ENCODE results near the gene POLA1. TPM values are rescaled to one million over a fixed set of nuclear protein-coding genes. Genes with fewer than 3 reads are reported as not detected.
A peak's percentile ranks its signal among the peaks of the same experiment; 100 is the strongest.

Gene POLA1
- total RNA-seq, 1 experiment from 2014 or later: 19.9 TPM

- no peak for DNase-seq (ENCODE audit: low read depth)
Observed at GRCh38 chrX:24969812-24970211, 276.1 kb downstream of the POLA1 start.

GRCh38 chrX:24979081-24979480 lies 285.4 kb downstream of the POLA1 start:
- DNase-seq (ENCODE audit: low read depth): no peak

- DNase-seq (ENCODE audit: low read depth): no peak
Observed at GRCh38 chrX:24981030-24981429, 287.3 kb downstream of the POLA1 start.

GRCh38 chrX:24982306-24982965 lies 288.7 kb downstream of the POLA1 start:
- no peak for DNase-seq (ENCODE audit: low read depth)

DNA sequence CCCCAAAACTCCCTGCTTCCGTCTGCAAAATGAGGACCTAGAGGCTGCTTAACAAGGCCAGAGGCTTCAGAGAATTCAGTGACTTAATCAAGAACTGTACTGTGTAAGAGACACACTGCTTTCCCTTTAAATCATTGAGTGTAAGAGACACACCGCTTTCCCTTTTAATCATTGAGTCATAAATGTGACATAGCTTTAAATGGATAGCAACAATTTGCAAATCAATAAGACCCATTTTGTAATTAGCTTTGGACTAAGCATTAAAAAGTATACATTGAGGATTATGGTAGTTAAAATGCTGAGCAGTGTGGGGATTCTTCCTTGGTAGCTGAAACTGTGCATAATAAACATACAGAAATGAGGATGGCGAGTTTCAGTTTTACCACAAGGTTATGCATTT lies 290.2 kb downstream of the POLA1 start:
- no peak for DNase-seq (ENCODE audit: low read depth)

- no peak for DNase-seq (ENCODE audit: low read depth)
Observed at GRCh38 chrX:24985120-24985519, 291.4 kb downstream of the POLA1 start.

- no peak for DNase-seq (ENCODE audit: low read depth)
Observed at GRCh38 chrX:24987731-24988130, 294.0 kb downstream of the POLA1 start.

DNA sequence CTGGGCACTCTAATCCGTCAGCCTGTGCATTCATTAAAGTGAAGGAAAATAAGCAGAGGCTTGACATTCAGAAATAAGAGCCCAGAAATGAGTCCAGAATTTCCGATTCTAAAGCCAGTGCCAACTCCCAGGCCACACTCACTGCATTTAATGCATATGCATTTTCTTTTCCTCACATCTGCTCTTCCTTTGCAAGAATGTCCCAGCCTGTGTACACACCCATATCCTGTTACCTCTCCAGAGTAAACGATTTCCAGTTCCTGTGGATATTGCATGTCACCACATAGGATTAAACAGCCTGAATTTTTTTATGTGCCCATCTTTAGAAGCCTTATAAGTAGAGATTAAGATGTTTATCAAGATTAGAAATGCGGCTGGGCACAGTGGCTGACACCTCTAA lies 294.6 kb downstream of the POLA1 start:
- DNase-seq (ENCODE audit: low read depth): no peak

DNA sequence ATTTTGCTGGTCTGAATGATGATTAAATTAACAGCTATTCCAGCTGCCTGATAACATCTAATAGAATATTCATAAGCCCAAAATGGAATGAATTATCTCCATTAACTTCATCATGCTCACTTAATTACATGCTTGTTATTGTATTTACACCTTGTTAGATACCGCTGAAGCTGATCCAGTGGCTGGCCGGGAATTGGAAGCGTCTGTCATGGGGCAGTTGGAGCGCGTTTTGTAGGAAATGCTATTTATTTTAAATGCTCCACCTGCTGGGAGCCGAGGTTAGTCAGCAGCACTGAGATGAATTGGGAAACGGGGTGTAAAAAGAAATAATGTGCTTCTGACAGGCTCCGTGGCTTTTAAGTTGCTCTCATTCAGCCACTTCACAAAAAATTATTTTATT lies 296.8 kb downstream of the POLA1 start:
- DNase-seq (ENCODE audit: low read depth): no peak

DNA sequence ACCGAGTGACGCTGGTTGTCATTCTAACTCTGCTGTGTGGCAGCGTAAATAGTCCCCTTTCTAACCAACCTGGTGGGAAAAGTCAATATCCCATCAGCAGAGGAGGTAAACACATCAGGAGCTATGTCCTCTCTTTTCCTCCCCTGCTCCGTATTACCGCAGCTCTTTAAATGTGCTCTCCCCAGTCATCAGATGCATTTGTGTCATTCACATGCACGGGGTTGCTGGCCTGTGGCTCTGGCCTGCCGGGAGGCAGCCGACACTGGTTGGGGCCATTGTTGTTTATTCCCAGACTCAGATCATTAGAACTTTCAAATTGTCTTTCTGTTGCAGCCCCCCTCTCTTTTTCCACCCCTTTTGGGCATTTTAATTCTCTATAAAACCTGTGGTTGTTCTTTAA lies 300.2 kb downstream of the POLA1 start:
- DNase-seq (ENCODE audit: low read depth): no peak

- no peak for DNase-seq (ENCODE audit: low read depth)
Observed at GRCh38 chrX:24996096-24996709, 302.5 kb downstream of the POLA1 start.

GRCh38 chrX:24999511-24999910 lies 305.8 kb downstream of the POLA1 start:
- DNase-seq (ENCODE audit: low read depth): no peak

DNA sequence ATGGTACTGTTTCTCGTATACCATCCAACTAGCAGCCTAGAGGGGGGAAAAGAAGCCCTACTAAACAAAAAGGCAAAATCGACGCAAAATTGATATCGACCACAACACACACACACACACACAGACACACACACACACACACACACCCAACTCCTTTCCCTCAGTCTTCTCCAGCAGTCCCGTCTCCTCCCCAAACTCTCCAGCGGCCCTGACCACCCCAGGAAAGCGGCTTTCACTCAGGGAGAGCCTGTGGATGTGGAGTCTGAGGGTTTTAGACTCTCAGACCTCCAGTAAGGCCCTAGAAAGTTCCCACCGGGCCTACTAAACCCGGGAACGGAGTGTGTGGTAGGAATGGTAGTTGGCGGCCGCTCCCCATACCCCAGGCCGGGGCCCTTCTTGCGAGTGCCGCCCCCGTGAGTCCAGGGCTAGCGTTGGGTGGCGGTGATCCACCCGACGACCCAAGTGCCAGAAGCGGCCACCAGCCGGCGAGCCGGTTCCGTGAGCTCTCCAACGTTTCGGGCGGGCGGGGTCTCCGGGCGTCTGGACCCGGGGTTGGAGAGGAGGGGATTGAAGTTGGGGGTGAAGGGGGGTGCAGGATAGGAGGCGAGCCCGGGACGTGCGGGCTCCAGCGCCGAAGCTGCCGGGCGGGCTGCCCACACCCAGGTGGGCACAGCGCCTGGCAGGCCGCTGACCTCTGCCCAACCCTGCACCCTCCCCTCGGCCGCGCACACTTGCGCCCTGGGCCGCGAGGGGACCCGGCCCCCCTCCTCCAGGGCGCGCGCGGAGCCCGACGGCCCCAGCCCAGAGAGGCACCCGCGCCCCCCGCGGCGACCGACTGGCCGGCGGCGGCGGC lies 308.3 kb downstream of the POLA1 start:
- DNase-seq (ENCODE audit: low read depth): no peak

DNA sequence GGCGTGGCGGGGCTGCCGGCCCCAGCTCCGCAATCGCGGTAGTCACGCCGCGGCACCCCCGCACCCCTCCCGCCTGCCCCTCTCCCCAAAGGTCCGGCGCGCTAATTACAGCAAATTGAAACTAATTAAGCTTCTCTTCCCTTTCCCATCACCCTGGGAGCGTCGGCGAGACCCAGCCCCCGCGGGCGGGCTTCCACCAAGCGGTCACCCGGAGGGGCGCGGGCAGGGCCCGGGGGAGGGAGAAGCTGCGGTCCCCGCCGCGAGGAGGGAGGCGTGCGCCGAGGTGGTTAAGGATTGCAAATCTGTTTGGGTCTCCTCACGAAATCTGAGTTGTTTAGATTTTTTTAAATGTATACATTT lies 308.9 kb downstream of the POLA1 start:
- DNase-seq (ENCODE audit: low read depth): no peak

DNA sequence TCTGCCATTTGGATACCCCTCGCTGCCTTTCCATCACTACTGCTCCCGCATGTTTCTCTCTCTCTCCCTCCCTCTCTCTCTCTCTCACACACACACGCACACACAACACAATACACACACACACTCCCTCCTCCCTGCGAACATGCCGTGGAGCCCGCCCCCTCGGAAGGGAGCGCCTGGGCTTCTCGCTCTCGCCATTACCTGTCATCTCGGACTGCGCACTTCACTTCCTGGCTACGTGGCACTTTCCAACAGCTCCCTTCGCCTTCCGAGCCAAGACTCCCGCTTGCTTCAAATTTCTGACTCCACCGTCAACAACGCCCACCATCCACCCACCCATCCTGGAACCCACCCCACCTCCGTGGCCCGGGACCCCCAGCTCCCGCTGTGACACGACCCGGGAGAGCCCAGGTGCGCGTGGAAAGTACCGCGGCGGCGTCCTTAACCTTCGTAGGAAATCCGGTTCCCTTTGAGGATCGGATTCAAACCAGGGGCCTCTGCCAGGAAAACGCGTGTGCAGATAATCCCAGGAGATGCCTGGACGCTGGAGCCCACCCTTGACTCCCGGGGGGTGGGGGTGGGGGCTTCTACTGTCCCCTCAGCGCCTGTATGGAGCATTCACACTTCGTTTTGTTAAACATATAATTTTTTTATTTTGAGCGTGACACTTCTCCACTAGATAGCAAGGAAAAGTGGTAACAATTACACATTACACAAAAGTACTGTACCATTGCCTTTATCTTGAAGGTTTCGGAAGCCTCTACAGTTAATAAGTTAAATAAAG lies 309.5 kb downstream of the POLA1 start:
- DNase-seq (ENCODE audit: low read depth): no peak

- no peak for DNase-seq (ENCODE audit: low read depth)
Observed at GRCh38 chrX:25004040-25004439, 310.3 kb downstream of the POLA1 start.

DNA sequence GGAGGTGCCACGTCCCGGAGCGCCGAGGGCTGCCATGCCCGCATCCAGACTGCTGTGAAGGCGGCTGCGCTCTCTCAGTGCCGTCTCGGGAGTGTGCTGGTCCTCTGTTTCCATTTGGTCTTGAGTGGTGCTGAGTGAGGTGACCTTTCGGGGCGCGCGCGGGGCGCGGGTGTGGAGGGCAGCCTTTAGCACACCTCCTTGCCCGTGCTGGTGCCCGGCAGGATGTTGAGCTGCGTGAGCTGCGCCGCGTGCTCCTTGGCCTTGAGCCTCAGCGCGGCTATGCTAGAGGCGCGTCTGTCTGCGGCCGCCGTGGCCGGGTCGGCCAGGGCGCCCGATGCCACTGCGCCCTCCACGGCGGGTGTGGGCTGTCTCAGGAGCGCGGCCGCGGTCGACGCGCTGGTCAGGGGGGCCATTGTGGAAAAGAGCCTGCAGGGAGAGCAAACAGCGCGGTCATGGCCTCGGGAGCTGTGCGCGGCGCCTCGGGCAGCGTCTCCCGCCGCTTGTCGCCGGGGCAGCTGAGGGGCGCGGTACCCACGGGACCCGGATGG lies 310.8 kb downstream of the POLA1 start:
- peak; percentile 21 for DNase-seq (ENCODE audit: low read depth)

DNA sequence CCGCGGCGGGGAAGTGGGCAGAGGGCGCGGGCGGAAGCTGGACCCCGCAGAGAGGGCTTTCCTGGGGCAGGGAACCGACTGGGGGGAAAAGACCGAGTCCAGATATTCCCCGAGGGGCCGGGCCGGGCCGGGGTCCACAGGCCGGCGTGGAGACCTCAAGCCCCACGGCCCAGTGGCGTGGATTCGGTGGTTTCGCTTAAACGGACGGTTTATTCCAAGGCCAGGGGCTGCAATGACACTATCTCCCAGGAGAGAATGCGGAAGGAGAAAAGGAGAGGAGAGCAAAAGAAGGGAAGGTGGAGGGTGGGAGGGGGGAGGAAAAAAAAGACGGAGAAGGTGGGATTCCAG lies 311.3 kb downstream of the POLA1 start:
- no peak for DNase-seq (ENCODE audit: low read depth)

- no peak for DNase-seq (ENCODE audit: low read depth)
Observed at GRCh38 chrX:25005382-25006185, 311.9 kb downstream of the POLA1 start.

DNA sequence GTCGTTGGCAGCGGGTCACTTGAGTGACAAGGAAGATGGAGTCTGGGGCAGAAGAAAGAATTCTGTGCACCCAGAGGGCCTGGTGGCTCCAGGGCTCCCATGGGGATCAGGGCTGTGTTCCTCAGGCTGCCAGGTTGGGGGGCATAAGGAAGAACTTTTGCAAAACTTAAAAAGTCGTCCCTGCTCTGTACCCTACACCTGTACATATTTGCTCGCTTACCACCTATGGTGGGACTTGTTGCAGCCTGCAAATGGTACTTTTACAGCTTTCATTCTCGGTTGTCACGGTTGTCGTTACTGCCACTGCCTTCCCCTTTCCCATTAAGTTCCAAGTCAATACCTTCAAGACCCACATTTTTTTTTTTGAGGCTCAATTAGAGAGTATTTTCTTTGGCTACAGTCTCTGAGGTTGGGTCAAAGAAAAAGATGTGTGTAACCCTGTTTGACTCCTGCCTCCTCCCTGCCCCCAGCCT lies 312.9 kb downstream of the POLA1 start:
- no peak for DNase-seq (ENCODE audit: low read depth)
